Measurements from ENCODE around the gene FZD4. TPM values are rescaled to one million over a fixed set of nuclear protein-coding genes. Genes with fewer than 3 reads are reported as not detected.

FZD4 gene
- total RNA-seq, 1 experiment from 2014 or later: 4.5 TPM

- Histone ChIP-seq H2BK15ac (ENCODE audit: low read depth, low read length) (no peak overlapping the region), H3K79me1 (ENCODE audit: insufficient read depth, low read depth, low read length, poor library complexity, severe bottlenecking) (no peaks in the 10 kb centered on the region), H4K20me1 (ENCODE audit: control insufficient read depth, insufficient read depth, insufficient read length) (no peaks in the 10 kb centered on the region), H3K4me1 (ENCODE audit: insufficient read depth, low read length) (no peaks in the 10 kb centered on the region), H3T11ph (ENCODE audit: low read length) (no peak overlapping the region), H3K9ac (ENCODE audit: extremely low read depth, insufficient read length, low read length) (no peak overlapping the region), H2AFZ (ENCODE audit: low read length) (no peak overlapping the region), H2BK120ac (ENCODE audit: low read depth, low read length, poor library complexity, severe bottlenecking) (no peak overlapping the region), H3K23ac (ENCODE audit: insufficient read length, low read depth, low read length) (no peak overlapping the region), H3K14ac (ENCODE audit: insufficient read depth, low read length) (no peak overlapping the region), H3K27me3 (ENCODE audit: insufficient read depth, low read length) (no peaks in the 10 kb centered on the region), H3K4me2 (ENCODE audit: insufficient read depth, insufficient read length, low read length) (no peak overlapping the region), H2BK20ac (ENCODE audit: low read depth, low read length, poor library complexity, severe bottlenecking) (no peak overlapping the region), H3K4ac (ENCODE audit: low read depth, low read length) (no peak overlapping the region), H3K79me2 (ENCODE audit: insufficient read depth, low read length) (no peaks in the 10 kb centered on the region), H4K91ac (ENCODE audit: insufficient read length, low read depth, low read length) (no peak overlapping the region), H4K8ac (replicated peaks; ENCODE audit: insufficient read length, low read depth, low read length) (no peak overlapping the region), H3K27ac (ENCODE audit: insufficient read length, low read depth, low read length) (no peak overlapping the region), H3K23me2 (ENCODE audit: insufficient read length, low read depth, low read length, poor library complexity, severe bottlenecking) (no peaks in the 10 kb centered on the region), H2AK5ac (ENCODE audit: insufficient read length, low read length) (no peak overlapping the region), H4K5ac (ENCODE audit: insufficient read length, low read depth, low read length) (no peak overlapping the region), H3K56ac (ENCODE audit: insufficient read length, low read depth, low read length) (no peak overlapping the region), H2BK12ac (ENCODE audit: insufficient read length, low read depth, low read length) (no peak overlapping the region), H3K9me3 (ENCODE audit: control insufficient read depth, low read depth, low read length) (no peaks in the 10 kb centered on the region), H2BK5ac (ENCODE audit: insufficient read length, low read length) (no peak overlapping the region), H3K18ac (ENCODE audit: insufficient read length, low read depth, low read length) (no peak overlapping the region)
- H3K4me1 Mint-ChIP-seq: no peaks in the 10 kb centered on the region
- H3K36me3 Mint-ChIP-seq (ENCODE audit: insufficient read depth in 1 of 3, low read depth in 3 of 3): peaks cover 0 to 5% (median 0%) of the 10 kb centered on the region in 3 experiments; a peak in 2 of 7 replicates
- no peak for DNase-seq
- no peaks in the 10 kb centered on the region for H3K27me3 Mint-ChIP-seq (ENCODE audit: low read depth)
- no CpG with 5 or more reads among the region's 3 CpGs for WGBS (ENCODE audit: extremely low coverage, insufficient read length, low lambda C conversion rate)
- H3K9me3 Mint-ChIP-seq: peaks cover 2 to 3% of the 10 kb centered on the region in 2 experiments; a peak in 2 of 5 replicates
- H3K27ac Mint-ChIP-seq: no peak overlapping the region
- no peak for TF ChIP-seq CTCF (conservative IDR thresholded peaks at IDR 0.05)
- no peak overlapping the region for H3K4me3 Mint-ChIP-seq
These were observed 44.6 kb downstream of the FZD4 start for GRCh38 chr11:86910592-86910991.
